Mesenteric fat pad (tissue), 1 donor: Measurements from ENCODE around the gene CDCA4. TPM values are rescaled to one million over a fixed set of nuclear protein-coding genes. Genes with fewer than 3 reads are reported as not detected.

Experiments used
- DNase-seq: peaks from one replicate; pipeline ENCODE4 v3.0.0-alpha.2; 2020; ENCODE audit warnings: low spot score
- total RNA-seq: library from RNA; stranded (reverse); fragmentation: NEBNext Ultra II Directional; extraction: Animal tissue kit (Norgen Biotek cat#: 25700); gene quantifications from one replicate; pipeline ENCODE4 v1.2.1, GENCODE V29; 2021
- donor health status: DM: yes; HTN: yes; CAD: no.

CDCA4 gene
- total RNA-seq, 1 donor from 2014 or later = 3.4 TPM

DNA sequence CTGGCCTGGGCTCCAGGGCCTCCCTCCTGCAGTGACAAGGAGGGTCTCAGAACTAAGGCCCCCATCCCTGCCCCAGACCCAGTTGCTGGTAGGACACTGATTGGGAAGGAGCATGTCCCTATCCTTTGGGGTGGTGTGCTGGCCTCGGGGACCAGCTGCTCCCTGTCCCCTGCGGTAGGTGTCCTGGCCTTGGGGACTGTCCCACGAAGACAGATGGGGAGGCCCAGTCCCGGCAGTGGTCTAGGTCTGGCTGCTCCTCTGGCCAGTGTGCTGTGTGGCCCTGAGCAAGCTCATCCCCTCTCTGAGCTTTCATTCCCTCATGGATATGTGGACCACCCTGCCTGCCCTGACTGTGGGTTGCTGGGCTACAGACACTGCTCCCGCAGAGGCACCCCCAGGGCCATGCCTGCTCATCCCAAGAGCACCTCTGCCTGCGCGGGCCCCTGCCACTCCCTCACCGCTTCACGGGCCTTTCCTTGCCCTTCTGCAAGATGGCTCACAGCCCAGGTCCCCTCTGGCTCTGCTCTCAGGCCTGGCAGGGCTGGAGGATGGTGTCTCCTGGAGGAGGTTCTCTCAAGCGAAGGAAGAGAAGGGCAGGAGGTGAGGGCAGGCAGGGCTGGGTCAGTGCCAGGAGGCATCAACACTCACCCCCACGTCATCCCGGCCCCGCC is 55.2 kb downstream of the CDCA4 start:
- no peak for DNase-seq

GRCh38 chr14:104964546-104964945 is 56.3 kb downstream of the CDCA4 start:
- no peak for DNase-seq

Other genes starting within 250 kb of the CDCA4 start
- 170 TPM for gene AKT1, start 225.3 kb downstream of the CDCA4 start, total RNA-seq
- 5.9 TPM for gene ZBTB42, start 220.0 kb downstream of the CDCA4 start, total RNA-seq
- 38.3 TPM for gene CEP170B, start 155.8 kb downstream of the CDCA4 start, total RNA-seq
- 0.06 TPM for gene PLD4, start 96.2 kb downstream of the CDCA4 start, total RNA-seq
- gene AHNAK2, start 42.7 kb downstream of the CDCA4 start, total RNA-seq = 15.7 TPM
- gene CLBA1, start 35.3 kb downstream of the CDCA4 start, total RNA-seq = 2.8 TPM
- gene GPR132, start 44.3 kb upstream of the CDCA4 start, total RNA-seq = 4.5 TPM
- gene JAG2, start 147.7 kb upstream of the CDCA4 start, total RNA-seq = 25.1 TPM
- gene NUDT14, start 160.2 kb upstream of the CDCA4 start, total RNA-seq = 28.3 TPM
- 89.7 TPM for gene BTBD6, start 227.4 kb upstream of the CDCA4 start, total RNA-seq